DOHH2 (cell line): Measurements from ENCODE around the gene SH3RF3.

Experiments
- H3F3A ChIP-seq: fragments of 200-600 bp; sonication (generic), shearing (Covaris generic); 2 replicates; pipeline ENCODE4 v1.6.0; 2016; ENCODE audit warnings: antibody characterized with exemption, mild to moderate bottlenecking; ENCODE audit not compliant: control insufficient read depth, insufficient read depth
- H3K27ac ChIP-seq: fragments of 200-600 bp; sonication (generic); 2 replicates; pipeline ENCODE4 v1.5.1; 2014; ENCODE audit warnings: low read depth, mild to moderate bottlenecking, low read length, moderate library complexity
- H3K27me3 ChIP-seq: fragments of 200-600 bp; sonication (generic); 2 replicates; pipeline ENCODE4 v1.6.1; 2014; ENCODE audit warnings: mild to moderate bottlenecking, low read length, mixed read lengths; ENCODE audit not compliant: control insufficient read depth
- H3K36me3 ChIP-seq: fragments of 200-600 bp; sonication (generic); 2 replicates; pipeline ENCODE4 v1.6.1; 2014; ENCODE audit warnings: mild to moderate bottlenecking, low read length, moderate library complexity, mixed read lengths; ENCODE audit not compliant: control insufficient read depth
- H3K4me1 ChIP-seq: fragments of 200-600 bp; sonication (generic); 2 replicates; pipeline ENCODE4 v1.6.1; 2014; ENCODE audit warnings: mild to moderate bottlenecking, low read length, mixed read lengths; ENCODE audit not compliant: control insufficient read depth
- H3K4me2 ChIP-seq: fragments of 200-600 bp; sonication (generic); 2 replicates; pipeline ENCODE4 v1.6.0; 2014; ENCODE audit warnings: mild to moderate bottlenecking, low read length, moderate library complexity
- H3K4me3 ChIP-seq: fragments of 200-600 bp; sonication (generic); 2 replicates; pipeline ENCODE4 v1.5.1; 2014; ENCODE audit warnings: mild to moderate bottlenecking, low read length, mixed read lengths
- H3K79me2 ChIP-seq: fragments of 200-600 bp; sonication (generic); 2 replicates; pipeline ENCODE4 v1.6.1; 2014; ENCODE audit warnings: mild to moderate bottlenecking, low read length, mixed read lengths; ENCODE audit not compliant: control insufficient read depth
- H3K9me2 ChIP-seq: fragments of 200-600 bp; sonication (generic); replicated peaks from 2 replicates; pipeline ENCODE4 v1.6.1; 2014; ENCODE audit warnings: mild to moderate bottlenecking, low read length, mixed read lengths; ENCODE audit not compliant: control insufficient read depth
- H3K9me3 ChIP-seq: fragments of 200-600 bp; sonication (generic); 2 replicates; pipeline ENCODE4 v1.6.1; 2014; ENCODE audit warnings: antibody characterized with exemption, low read length, mixed read lengths; ENCODE audit not compliant: control insufficient read depth, insufficient read depth
- H4K20me1 ChIP-seq: fragments of 200-600 bp; sonication (generic); 2 replicates; pipeline ENCODE4 v1.6.0; 2014; ENCODE audit warnings: low read depth, mild to moderate bottlenecking, antibody characterized with exemption, low read length, moderate library complexity; ENCODE audit not compliant: control insufficient read depth, insufficient read depth
- CTCF ChIP-seq: fragments of 200-600 bp; sonication (generic); IDR thresholded peaks from one replicate; pipeline ENCODE4 v1.5.1; 2014; ENCODE audit warnings: antibody characterized with exemption, mild to moderate bottlenecking, low read depth, low read length; ENCODE audit not compliant: poor library complexity, severe bottlenecking
- EZH2phosphoT487 ChIP-seq: fragments of 200-600 bp; sonication (generic); IDR thresholded peaks from 2 replicates; pipeline ENCODE4 v1.6.1; 2017; ENCODE audit warnings: borderline replicate concordance, mild to moderate bottlenecking, antibody characterized with exemption, low read length, moderate library complexity, mixed read lengths

SH3RF3 gene

GRCh38 chr2:109339519-109339966 is 210.5 kb downstream of the SH3RF3 start:
- Histone ChIP-seq H3K4me2 (no peak overlapping the region), H3K36me3 (no peaks in the 10 kb centered on the region), H3K79me2 (no peaks in the 10 kb centered on the region), H3F3A (no peaks in the 10 kb centered on the region), H4K20me1 (no peaks in the 10 kb centered on the region), H3K4me1 (no peaks in the 10 kb centered on the region), H3K4me3 (no peak overlapping the region), H3K9me3 (no peaks in the 10 kb centered on the region), H3K9me2 (no peaks in the 10 kb centered on the region), H3K27me3 (no peaks in the 10 kb centered on the region), H3K27ac (no peak overlapping the region)
- TF ChIP-seq CTCF (no peak), EZH2phosphoT487 (no peak)

- Histone ChIP-seq H3K36me3 (no peaks in the 10 kb centered on the region), H3F3A (no peaks in the 10 kb centered on the region), H3K9me2 (no peaks in the 10 kb centered on the region), H3K4me1 (no peaks in the 10 kb centered on the region), H4K20me1 (no peaks in the 10 kb centered on the region), H3K4me2 (no peak overlapping the region), H3K27ac (no peak overlapping the region), H3K79me2 (no peaks in the 10 kb centered on the region), H3K9me3 (no peaks in the 10 kb centered on the region), H3K4me3 (no peak overlapping the region), H3K27me3 (no peaks in the 10 kb centered on the region)
- TF ChIP-seq EZH2phosphoT487 (no peak), CTCF (no peak)
These were observed 211.4 kb downstream of the SH3RF3 start for GRCh38 chr2:109340381-109340780.

GRCh38 chr2:109341355-109342255 is 212.6 kb downstream of the SH3RF3 start:
- H3K4me2 ChIP-seq, result no peak overlapping the region
- H3K27ac ChIP-seq, result no peak overlapping the region

More at GRCh38 chr2:109341355-109342255, 212.6 kb downstream of the SH3RF3 start:
- no peaks in the 10 kb centered on the region for H4K20me1 ChIP-seq
- H3F3A ChIP-seq, result no peaks in the 10 kb centered on the region
- H3K4me1 ChIP-seq, result no peaks in the 10 kb centered on the region
- no peaks in the 10 kb centered on the region for H3K36me3 ChIP-seq
- H3K27me3 ChIP-seq, result no peaks in the 10 kb centered on the region
- TF ChIP-seq CTCF, result no peak
- TF ChIP-seq EZH2phosphoT487, result no peak
- H3K79me2 ChIP-seq, result no peaks in the 10 kb centered on the region
- H3K4me3 ChIP-seq, result no peak overlapping the region
- H3K9me2 ChIP-seq, result no peaks in the 10 kb centered on the region
- no peaks in the 10 kb centered on the region for H3K9me3 ChIP-seq
